NCI-H460 (cell line): Measurements from ENCODE around the gene FAM222A. TPM values are rescaled to one million over a fixed set of nuclear protein-coding genes. Genes with fewer than 3 reads are reported as not detected.

ENCODE experiments used
- DNase-seq: peaks from one replicate; pipeline ENCODE4 v3.0.0-alpha.2; 2016; ENCODE audit warnings: low read depth; ENCODE audit errors: extremely low read depth
- polyA plus RNA-seq: library from polyadenylated mRNA; depleted of rRNA; stranded (reverse); fragments of >200 nt; gene quantifications from 2 replicates; pipeline ENCODE4 v1.2.3, GENCODE V29; 2014; cell fraction: nucleus; rRNA removed
- total RNA-seq: library from RNA; depleted of rRNA; stranded (reverse); fragments of >200 nt; shearing (Covaris generic); gene quantifications from 2 replicates; pipeline ENCODE4 v1.2.3, GENCODE V29; 2014; rRNA removed

Gene FAM222A
- total RNA-seq = 0.25 and 0.78 TPM in 2 replicates
- polyA plus RNA-seq = 1.1 and 1.8 TPM in 2 replicates

DNA sequence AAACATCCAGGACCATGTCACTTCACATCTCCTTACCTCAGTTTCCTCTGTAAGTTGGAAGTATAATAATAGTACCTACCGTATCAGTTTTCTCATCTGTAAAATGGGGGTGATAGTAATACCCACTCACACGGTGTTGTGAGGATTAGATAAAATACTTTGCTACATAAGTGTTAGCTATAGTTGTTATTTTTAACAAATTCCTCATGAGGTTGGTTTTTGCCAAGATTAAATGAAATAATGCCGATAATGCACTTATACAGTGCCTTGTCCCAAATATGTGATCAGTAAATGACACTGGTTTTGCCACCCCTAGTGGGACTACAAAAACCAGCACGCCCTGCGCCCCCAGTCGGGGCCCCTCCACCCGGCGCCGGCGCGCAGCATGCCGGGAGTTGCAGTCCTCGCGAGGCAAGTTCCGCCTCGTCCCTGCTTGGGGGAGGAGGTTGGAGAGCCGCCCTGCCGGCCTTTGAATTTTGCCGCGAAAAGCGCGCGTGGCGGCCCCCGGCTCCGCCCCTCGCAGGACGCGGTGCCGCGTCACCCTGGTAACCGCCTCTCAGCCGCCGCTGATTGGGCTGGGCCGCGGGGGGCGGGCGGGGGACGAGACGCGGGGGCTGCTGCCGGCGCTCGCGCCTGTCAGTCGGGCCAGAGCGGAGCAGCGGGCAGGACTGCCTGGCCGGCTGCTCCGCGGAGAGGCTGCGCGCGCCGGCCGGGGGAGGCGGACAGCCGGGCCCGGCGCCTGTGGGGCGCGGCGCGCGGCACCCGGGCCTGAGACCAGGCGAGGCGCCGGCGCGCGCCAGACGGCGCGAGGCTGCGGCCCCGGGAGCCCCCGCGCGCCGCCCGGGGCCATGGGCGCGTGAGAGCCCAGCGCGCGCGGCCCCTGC, at the start of gene FAM222A:
TSS of gene FAM222A (plus strand) at position 639 of the 884 bp plus-strand sequence. CDS start 30,322 bp downstream, outside the sequence.
- peak; percentile 93 for DNase-seq

- DNase-seq = no peak
These were observed 49.2 kb upstream of the FAM222A start for GRCh38 chr12:109664402-109664801.

DNA sequence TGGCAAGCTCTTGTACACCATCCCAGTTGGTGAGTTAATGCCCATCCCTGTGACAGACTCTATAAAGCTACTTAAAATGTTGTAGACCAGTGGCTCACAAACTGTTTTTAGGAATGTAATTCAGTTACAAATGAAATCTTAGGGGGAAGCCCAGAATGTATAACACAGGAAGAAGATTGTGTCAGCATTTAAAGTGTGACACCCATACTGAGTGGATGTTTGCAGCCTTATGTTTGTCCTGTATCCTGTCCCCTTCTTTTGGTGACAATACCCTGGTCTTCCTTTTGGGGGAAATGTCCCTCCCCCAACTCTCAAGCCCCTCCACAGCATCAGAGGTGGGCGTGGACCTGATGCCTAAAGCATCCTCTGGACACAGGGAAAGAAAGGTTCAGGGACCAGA, 47.6 kb upstream of the FAM222A start:
- DNase-seq = no peak

DNA sequence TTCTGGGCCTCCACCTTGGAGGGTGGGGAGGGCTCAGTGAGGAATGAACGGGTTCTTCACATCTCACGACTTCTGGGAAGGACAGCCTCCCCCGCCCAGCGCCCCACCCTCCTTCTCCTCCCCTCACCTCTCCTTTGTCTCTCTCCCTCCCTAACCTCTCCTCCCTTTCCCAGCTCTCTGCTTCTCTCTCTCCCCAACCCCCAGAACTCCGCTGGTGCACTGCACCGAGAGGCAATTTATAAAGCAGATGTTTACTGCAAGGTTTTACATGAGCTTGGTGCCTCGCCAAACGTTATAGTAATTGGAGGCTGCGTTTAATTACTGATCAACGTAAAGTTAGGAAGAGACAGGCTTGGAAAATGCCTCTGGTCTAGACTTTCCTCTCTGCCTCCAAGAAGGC, 42.9 kb upstream of the FAM222A start:
- DNase-seq = no peak

DNA sequence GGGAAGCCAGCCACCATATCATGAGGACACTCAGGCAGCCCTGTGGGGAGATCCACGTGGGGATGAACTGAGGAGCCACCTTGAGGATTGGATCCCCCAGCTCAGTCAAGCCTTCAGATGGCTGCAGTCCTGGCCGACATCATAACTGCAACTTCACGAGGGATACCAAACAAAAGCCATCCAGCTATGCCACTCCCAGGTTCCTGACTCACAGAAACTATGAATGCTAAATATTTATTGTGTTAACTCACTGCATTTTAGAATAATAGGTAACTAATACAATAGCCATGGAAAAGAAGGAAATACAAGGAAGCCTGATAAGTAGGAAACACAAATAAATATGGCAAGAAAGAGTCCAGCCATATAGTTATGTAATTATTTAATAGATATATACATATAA, 42.1 kb upstream of the FAM222A start:
- no peak for DNase-seq

DNA sequence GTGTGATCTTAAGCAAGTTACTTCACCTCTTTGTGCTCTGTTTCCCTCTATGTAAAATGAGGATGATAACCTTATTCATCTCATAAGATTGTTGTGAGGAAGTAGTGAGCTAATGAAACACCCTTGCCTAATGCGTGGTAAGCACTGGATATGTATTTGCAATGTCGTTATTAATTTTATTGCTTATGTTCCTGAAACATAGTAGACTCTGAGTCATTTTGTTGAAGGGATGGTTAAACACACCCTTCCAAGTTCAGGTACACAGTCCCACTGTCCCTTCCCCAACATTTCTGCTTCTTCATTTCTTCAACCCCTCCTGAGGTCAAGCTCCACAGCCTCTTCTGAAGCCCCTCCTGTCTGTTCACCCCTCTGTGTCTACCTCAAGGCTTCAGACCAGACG, 40.2 kb upstream of the FAM222A start:
- no peak for DNase-seq

- DNase-seq = no peak
These were observed 39.7 kb upstream of the FAM222A start for GRCh38 chr12:109673884-109674283.

GRCh38 chr12:109675411-109675810, 38.2 kb upstream of the FAM222A start:
- DNase-seq = no peak

DNA sequence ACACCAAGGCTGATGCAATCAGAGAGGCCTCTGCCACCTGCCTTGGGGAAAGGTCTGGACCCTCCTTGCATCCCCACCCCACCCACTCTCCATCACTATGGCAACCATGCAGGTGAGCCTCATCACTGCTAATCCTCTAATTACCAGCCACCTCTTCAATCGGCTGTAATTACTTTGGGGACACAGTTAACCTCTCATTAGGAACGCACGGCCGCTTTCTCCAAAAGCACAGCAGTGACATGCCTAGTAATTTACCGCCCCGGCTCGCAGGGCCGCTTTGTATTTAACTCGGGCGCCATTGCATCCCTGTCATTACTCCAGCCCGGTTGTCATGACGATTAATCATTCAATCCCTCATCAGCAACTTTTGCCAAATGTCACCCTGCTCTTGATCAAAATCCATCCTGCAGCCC, 36.3 kb upstream of the FAM222A start:
- no peak for DNase-seq

GRCh38 chr12:109678719-109679118, 34.9 kb upstream of the FAM222A start:
- DNase-seq = no peak

- DNase-seq = no peak
These were observed 33.9 kb upstream of the FAM222A start for GRCh38 chr12:109679501-109680263.

DNA sequence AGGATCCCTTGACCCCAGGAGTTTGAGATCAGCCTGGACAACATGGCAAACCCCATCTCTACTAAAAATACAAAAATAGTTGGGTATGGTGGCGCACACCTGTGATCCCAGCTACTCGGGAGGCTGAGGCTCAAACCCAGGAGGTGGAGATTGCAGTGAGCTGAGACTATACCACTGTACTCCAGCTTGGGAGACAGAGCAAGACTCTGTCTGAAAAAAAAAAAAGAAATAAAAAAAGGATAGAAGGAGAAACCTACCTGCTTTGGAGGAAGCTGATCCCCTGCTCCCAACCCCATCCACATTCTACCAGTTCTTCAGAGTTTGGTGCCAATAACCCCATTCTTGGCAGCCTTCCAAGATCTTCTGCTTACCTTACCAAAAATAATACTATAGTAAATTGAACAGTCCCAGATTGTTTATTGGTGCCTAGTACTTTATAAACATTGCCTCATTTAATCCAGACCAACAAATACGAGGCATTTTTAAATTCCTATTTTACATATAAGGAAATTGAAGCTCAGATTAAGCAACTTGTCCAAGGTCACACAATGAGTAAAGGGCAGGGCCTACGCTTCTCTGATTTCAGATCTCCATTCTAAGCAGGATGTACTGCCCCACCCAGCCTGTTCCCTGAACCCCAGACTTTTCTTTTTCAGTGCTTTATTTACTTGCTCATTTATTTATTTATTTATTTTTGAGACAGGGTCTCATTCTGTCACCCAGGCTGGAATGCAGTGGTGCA, 33.2 kb upstream of the FAM222A start:
- no peak for DNase-seq

DNA sequence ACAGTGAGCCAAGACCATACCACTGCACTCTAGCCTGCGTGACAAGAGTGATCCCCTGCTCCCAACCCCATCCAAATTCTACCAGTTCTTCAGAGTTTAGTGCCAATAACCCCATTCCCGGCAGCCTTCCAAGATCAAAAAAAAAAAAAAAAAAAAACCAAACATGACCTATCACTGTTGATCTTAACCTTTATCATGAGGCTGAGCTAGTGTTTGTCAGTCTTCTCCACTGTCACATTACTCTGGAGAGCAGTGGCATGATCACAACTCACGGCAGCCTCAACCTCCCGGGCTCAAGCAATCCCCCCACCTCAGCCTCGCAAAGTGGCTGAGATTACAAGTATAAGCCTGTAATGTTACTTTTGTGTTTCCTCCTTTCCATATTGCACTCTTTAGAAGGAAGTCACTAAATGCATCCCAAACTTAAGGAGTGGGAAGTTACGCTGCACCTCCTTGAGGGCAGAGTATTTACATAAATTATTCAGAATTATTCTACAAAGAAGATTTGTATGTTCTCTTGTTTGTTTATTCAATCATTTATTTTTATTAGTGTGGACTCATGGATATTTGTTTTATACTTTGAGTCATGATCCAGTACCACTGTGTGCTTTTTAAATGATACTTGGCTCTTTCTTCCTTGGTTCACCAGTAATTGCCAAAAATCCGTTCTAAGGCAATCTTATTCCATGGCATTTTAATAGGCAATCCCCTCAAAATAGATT, 31.5 kb upstream of the FAM222A start:
- no peak for DNase-seq

DNA sequence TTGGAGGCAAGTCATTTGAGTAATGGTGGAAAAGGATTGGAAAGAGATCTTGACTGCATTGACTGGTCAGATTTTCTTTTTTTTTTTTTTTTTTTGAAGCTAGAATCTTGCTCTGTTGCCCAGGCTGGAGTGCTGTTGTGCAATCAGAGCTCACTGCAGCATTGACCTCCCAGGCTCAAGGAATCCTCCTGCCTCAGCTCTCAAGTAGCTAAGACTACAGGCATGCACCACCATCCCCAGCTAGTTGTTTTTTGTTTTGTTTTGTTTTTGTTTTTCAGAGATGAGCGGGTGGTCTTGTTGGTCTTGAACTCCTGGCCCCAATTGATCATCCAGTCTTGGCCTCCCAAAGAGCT, 30.9 kb upstream of the FAM222A start:
- no peak for DNase-seq

DNA sequence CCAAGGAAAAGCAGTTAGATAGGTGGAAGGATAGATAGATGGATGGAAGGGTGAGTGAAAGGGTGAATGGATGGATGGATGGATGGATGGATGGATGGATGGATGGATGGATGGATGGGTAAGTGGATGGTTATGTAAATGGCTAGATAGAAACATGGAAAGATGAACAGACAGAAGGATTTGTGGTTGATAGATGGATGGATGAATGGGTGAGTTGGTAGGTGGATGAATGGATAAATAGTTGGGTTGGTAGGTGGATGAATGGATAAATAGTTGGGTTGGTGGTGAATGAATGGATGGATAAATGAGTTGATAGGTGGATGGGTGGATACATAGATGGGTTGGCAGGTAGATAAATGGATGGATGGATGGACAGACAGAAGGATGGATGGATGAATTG, 30.3 kb upstream of the FAM222A start:
- DNase-seq = no peak

DNA sequence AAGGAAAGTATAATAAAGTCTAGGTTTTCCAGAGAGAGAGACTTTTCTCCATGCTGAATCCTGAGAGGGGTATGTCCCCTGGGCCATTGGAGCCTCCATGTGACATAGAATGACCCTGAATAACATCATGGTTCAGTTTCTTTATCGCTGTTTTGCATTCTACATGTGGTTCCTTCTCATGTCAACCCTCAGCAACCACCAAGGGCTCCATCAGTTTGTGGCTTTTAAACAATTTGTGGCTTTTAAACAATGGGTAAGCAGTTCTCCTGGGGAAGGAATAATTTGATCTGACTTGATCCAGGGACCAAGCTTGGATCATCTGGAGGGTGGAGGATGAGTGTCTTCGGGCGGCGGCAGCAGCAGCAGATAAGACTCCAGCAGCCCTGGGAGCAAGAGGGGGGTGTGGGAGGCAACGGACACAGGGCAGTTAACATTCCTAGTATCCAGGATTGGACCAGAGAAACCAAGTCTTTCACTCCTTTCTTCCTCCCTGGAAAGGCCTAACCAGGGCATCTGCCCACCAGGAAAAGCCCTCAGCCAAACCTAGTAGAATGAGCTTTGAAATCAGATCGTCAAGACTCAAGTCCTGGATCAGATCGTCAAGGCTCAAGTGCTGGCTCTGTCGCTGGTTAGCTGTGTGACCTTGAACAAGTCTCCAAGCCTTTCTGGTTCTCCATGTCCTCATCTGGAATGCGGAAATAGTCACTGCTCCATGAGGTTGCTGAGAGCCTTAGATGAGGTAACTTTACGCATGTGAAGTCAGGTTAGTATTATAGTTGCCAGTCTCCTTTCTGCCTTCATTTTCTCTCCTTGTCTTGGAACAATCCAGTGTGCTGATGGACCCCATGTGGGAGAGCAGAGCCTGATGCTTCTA, 27.8 kb upstream of the FAM222A start:
- no peak for DNase-seq

DNA sequence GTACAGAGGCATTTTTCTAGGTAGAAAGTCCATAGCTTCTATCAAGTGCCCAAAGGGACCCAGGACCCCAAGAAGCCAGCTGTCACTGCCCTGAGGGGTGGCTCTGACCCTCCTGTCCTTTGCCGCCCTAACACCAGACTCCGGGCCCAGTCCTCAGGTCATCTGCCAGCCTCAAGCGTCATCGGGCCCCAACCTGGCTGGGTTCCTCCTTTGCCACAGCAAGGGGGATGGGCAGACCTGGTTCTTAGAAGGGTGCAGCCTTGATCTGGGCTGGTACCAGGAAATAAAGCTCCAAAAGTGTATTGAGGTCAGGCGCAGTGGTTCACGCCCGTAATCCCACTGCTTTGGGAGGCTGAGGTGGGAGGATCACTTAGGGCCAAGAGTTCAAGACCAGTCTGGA, 27.1 kb upstream of the FAM222A start:
- DNase-seq = no peak

GRCh38 chr12:109687250-109687649, 26.4 kb upstream of the FAM222A start:
- no peak for DNase-seq

- DNase-seq = no peak
These were observed 24.2 kb upstream of the FAM222A start for GRCh38 chr12:109689426-109689825.
